ENCODE data around the gene ZFYVE21.
"Not testable (repeated sequence)": the region's sequence is repeated elsewhere in the genome, so short reads cannot be mapped to it uniquely, and the experiment has no call there.

ZFYVE21 gene

GRCh38 chr14:103762036-103762435 lies 46.4 kb downstream of the ZFYVE21 start:
- Histone ChIP-seq H3K9ac (ENCODE audit: low read length) (no peak overlapping the region), H3K27me3 (replicated peaks; ENCODE audit: control insufficient read depth, insufficient read depth, low read length) (no peaks in the 10 kb centered on the region), H3K4me1 (ENCODE audit: control insufficient read depth, insufficient read depth, low read length) (peaks cover 3% of the 10 kb centered on the region), H3K36me3 (ENCODE audit: control insufficient read depth, insufficient read depth, low read length, severe bottlenecking) (no peaks in the 10 kb centered on the region), H3K4me3 (ENCODE audit: low read length) (no peak overlapping the region), H3K9me3 (ENCODE audit: control insufficient read depth, low read length) (peaks cover 2% of the 10 kb centered on the region)
- DNase-seq (ENCODE audit: low read depth): peak; percentile 23

GRCh38 chr14:103762541-103762940 lies 46.9 kb downstream of the ZFYVE21 start:
- Histone ChIP-seq H3K36me3 (ENCODE audit: control insufficient read depth, insufficient read depth, low read length, severe bottlenecking) (no peaks in the 10 kb centered on the region), H3K4me3 (ENCODE audit: low read length) (no peak overlapping the region), H3K9me3 (ENCODE audit: control insufficient read depth, low read length) (peaks cover 2% of the 10 kb centered on the region), H3K9ac (ENCODE audit: low read length) (no peak overlapping the region), H3K4me1 (ENCODE audit: control insufficient read depth, insufficient read depth, low read length) (peaks cover 3% of the 10 kb centered on the region), H3K27me3 (replicated peaks; ENCODE audit: control insufficient read depth, insufficient read depth, low read length) (no peaks in the 10 kb centered on the region)
- no peak for DNase-seq (ENCODE audit: low read depth)

DNA sequence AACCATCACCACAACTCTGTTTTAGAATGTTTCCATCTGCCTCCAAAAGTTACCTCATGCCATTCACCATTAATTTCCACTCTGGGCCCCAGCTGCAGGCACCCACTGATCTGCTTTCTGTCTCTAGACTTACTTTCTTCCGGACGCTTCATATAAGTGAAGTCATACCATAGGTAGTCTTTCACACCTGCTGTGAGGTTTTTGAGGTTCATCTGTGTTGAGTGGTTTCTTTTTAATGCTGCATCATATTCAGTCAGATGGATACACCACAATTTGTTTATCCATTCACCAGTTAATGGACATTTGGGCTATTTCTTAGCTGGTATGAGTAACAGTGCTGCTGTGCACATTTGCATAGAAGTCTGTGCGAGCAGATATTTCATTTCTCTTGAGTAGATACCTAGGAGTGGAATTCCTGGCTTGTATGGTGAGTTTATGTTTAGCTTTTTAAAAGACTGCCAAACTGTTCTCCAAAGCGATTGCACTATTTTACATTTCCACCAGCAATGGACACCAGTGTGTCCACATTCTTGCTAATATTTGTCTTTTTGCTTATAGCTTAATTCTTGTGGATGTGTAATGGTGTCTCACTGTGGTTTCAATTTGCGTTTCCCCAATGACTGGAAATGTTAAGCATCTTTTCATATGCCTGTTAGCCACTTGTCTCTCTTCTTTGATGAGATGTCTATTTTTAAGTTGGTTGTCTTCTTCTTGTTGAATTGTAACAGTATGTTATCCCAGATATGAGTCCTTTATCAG lies 48.3 kb downstream of the ZFYVE21 start:
- Histone ChIP-seq H3K4me3 (ENCODE audit: low read length) (no peak overlapping the region), H3K4me1 (ENCODE audit: control insufficient read depth, insufficient read depth, low read length) (peaks cover 3% of the 10 kb centered on the region), H3K36me3 (ENCODE audit: control insufficient read depth, insufficient read depth, low read length, severe bottlenecking) (no peaks in the 10 kb centered on the region), H3K9ac (ENCODE audit: low read length) (no peak overlapping the region), H3K27me3 (replicated peaks; ENCODE audit: control insufficient read depth, insufficient read depth, low read length) (no peaks in the 10 kb centered on the region), H3K9me3 (ENCODE audit: control insufficient read depth, low read length) (peaks cover 2% of the 10 kb centered on the region)
- peak; percentile 18 for DNase-seq (ENCODE audit: low read depth)

GRCh38 chr14:103765526-103765925 lies 49.9 kb downstream of the ZFYVE21 start:
- DNase-seq (ENCODE audit: low read depth): no peak
- Histone ChIP-seq H3K4me1 (ENCODE audit: control insufficient read depth, insufficient read depth, low read length) (peaks cover 3% of the 10 kb centered on the region), H3K36me3 (ENCODE audit: control insufficient read depth, insufficient read depth, low read length, severe bottlenecking) (no peaks in the 10 kb centered on the region), H3K4me3 (ENCODE audit: low read length) (no peak overlapping the region), H3K9me3 (ENCODE audit: control insufficient read depth, low read length) (peaks cover 2% of the 10 kb centered on the region), H3K9ac (ENCODE audit: low read length) (no peak overlapping the region), H3K27me3 (replicated peaks; ENCODE audit: control insufficient read depth, insufficient read depth, low read length) (no peaks in the 10 kb centered on the region)

- H3K27me3 ChIP-seq (replicated peaks; ENCODE audit: control insufficient read depth, insufficient read depth, low read length): no peaks in the 10 kb centered on the region
- H3K4me3 ChIP-seq (ENCODE audit: low read length): no peak overlapping the region
Measured at GRCh38 chr14:103767336-103767894, 51.8 kb downstream of the ZFYVE21 start.

DNA sequence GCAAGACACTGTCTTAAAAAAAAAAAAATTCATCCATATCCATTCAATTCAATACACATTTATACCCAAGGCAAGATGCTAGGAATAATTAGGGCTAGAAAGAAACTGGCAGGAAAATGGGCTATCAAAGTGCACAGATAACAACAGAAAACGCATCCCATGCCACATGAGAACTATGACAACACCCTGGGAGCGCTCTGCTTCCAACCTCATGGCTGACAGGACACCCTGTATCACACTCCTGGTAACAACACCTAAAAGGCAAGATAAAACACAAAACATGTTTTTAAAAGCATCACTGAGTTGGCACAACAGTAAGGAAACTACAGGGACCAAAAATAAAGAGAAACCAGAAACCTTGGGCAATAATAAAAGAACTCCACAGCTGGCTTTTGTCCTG lies 54.9 kb downstream of the ZFYVE21 start:
- H3K4me3 ChIP-seq (ENCODE audit: low read length): no peak overlapping the region
- no peak overlapping the region for H3K9ac ChIP-seq (ENCODE audit: low read length)
- H3K27me3 ChIP-seq (replicated peaks; ENCODE audit: control insufficient read depth, insufficient read depth, low read length): no peaks in the 10 kb centered on the region
- no peaks in the 10 kb centered on the region for H3K36me3 ChIP-seq (ENCODE audit: control insufficient read depth, insufficient read depth, low read length, severe bottlenecking)
- DNase-seq (ENCODE audit: low read depth): no peak
- no peaks in the 10 kb centered on the region for H3K4me1 ChIP-seq (ENCODE audit: control insufficient read depth, insufficient read depth, low read length)
- H3K9me3 ChIP-seq (ENCODE audit: control insufficient read depth, low read length): no peaks in the 10 kb centered on the region

More at GRCh38 chr14:103767336-103767894, 51.8 kb downstream of the ZFYVE21 start:
- Histone ChIP-seq H3K9ac (ENCODE audit: low read length) (no peak overlapping the region), H3K9me3 (ENCODE audit: control insufficient read depth, low read length) (peaks cover 2% of the 10 kb centered on the region), H3K36me3 (ENCODE audit: control insufficient read depth, insufficient read depth, low read length, severe bottlenecking) (no peaks in the 10 kb centered on the region), H3K4me1 (ENCODE audit: control insufficient read depth, insufficient read depth, low read length) (no peaks in the 10 kb centered on the region)
- DNase-seq (ENCODE audit: low read depth): no peak

DNA sequence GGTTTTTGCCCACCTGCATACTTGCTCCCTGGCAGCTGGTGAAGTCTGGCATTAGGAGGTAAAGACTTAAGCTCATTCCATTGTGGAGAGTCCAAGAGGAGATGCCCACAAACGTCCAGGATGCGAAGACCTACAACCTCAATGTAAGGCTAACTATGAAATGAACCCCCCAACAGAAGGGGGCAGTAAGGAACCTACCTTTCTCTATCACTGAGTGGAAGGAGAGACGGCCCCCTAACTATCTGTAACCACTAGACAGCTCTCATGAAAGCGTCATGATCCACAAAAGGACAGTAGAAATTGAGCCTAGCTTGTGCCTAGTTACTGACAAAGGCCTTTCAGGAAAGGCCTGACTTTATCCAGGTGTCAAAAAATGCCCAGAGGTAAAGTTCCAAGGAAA lies 55.3 kb downstream of the ZFYVE21 start:
- no peaks in the 10 kb centered on the region for H3K9me3 ChIP-seq (ENCODE audit: control insufficient read depth, low read length)
- H3K27me3 ChIP-seq (replicated peaks; ENCODE audit: control insufficient read depth, insufficient read depth, low read length): no peaks in the 10 kb centered on the region
- no peak overlapping the region for H3K4me3 ChIP-seq (ENCODE audit: low read length)
- DNase-seq (ENCODE audit: low read depth): no peak
- no peaks in the 10 kb centered on the region for H3K36me3 ChIP-seq (ENCODE audit: control insufficient read depth, insufficient read depth, low read length, severe bottlenecking)
- H3K4me1 ChIP-seq (ENCODE audit: control insufficient read depth, insufficient read depth, low read length): no peaks in the 10 kb centered on the region
- H3K9ac ChIP-seq (ENCODE audit: low read length): no peak overlapping the region

- Histone ChIP-seq H3K9me3 (ENCODE audit: control insufficient read depth, low read length) (no peaks in the 10 kb centered on the region), H3K36me3 (ENCODE audit: control insufficient read depth, insufficient read depth, low read length, severe bottlenecking) (no peaks in the 10 kb centered on the region), H3K9ac (ENCODE audit: low read length) (no peak overlapping the region), H3K4me3 (ENCODE audit: low read length) (no peak overlapping the region), H3K27me3 (replicated peaks; ENCODE audit: control insufficient read depth, insufficient read depth, low read length) (no peaks in the 10 kb centered on the region), H3K4me1 (ENCODE audit: control insufficient read depth, insufficient read depth, low read length) (no peaks in the 10 kb centered on the region)
- DNase-seq (ENCODE audit: low read depth): no peak
Measured at GRCh38 chr14:103772078-103772712, 56.6 kb downstream of the ZFYVE21 start.

DNA sequence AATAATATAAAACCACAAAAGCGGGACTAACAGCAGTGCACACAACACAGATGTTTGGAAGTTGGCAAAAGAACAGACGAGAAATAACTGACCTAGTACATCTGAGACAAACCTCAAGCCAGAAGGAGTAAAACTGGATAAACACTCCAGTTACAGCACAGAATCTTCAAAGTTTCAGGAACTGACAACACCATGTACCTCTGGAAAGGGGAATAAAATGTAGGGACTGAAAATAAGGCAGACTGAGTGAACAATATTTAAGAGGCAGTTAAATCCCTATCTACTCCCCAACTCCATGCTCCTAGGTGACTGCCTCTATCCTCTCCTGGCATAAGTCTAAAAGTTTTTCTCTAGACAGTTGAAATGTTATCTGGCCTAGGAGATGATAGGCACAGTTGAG lies 57.9 kb downstream of the ZFYVE21 start:
- Histone ChIP-seq H3K27me3 (replicated peaks; ENCODE audit: control insufficient read depth, insufficient read depth, low read length) (no peaks in the 10 kb centered on the region), H3K9me3 (ENCODE audit: control insufficient read depth, low read length) (no peaks in the 10 kb centered on the region), H3K4me3 (ENCODE audit: low read length) (no peak overlapping the region), H3K36me3 (ENCODE audit: control insufficient read depth, insufficient read depth, low read length, severe bottlenecking) (no peaks in the 10 kb centered on the region), H3K4me1 (ENCODE audit: control insufficient read depth, insufficient read depth, low read length) (no peaks in the 10 kb centered on the region), H3K9ac (ENCODE audit: low read length) (no peak overlapping the region)
- no peak for DNase-seq (ENCODE audit: low read depth)

DNA sequence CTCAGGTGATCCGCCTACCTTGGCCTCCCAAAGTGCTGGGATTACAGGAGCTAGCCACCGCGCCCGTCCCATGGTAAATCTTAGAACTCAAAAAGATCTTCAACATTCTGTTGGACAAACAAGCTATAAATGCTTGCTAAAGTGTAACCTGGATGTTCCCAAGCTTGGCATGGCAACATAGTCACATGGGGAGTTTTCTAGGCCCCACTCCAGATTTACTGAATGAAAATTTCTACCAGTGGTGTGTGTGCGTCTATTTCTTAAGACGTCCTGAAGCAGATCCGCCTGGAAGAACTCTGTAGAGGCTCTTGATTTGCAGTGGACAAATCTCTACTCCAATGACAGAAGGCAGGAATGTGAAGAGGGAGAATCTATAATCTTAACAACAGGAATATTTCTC lies 59.9 kb downstream of the ZFYVE21 start:
- H3K9me3 ChIP-seq (ENCODE audit: control insufficient read depth, low read length): no peaks in the 10 kb centered on the region
- DNase-seq (ENCODE audit: low read depth): no peak

GRCh38 chr14:103776319-103776718 lies 60.7 kb downstream of the ZFYVE21 start:
- not testable (repeated sequence) for DNase-seq (ENCODE audit: low read depth); H3K36me3 ChIP-seq (ENCODE audit: control insufficient read depth, insufficient read depth, low read length, severe bottlenecking); H3K4me3 ChIP-seq (ENCODE audit: low read length); H3K9ac ChIP-seq (ENCODE audit: low read length); H3K9me3 ChIP-seq (ENCODE audit: control insufficient read depth, low read length); H3K4me1 ChIP-seq (ENCODE audit: control insufficient read depth, insufficient read depth, low read length); H3K27me3 ChIP-seq (replicated peaks; ENCODE audit: control insufficient read depth, insufficient read depth, low read length)

More for the DNA sequence above, 59.9 kb downstream of the ZFYVE21 start:
- no peaks in the 10 kb centered on the region for H3K36me3 ChIP-seq (ENCODE audit: control insufficient read depth, insufficient read depth, low read length, severe bottlenecking)
- no peak overlapping the region for H3K4me3 ChIP-seq (ENCODE audit: low read length)
- no peaks in the 10 kb centered on the region for H3K4me1 ChIP-seq (ENCODE audit: control insufficient read depth, insufficient read depth, low read length)
- no peaks in the 10 kb centered on the region for H3K27me3 ChIP-seq (replicated peaks; ENCODE audit: control insufficient read depth, insufficient read depth, low read length)
- no peak overlapping the region for H3K9ac ChIP-seq (ENCODE audit: low read length)

All from adipocyte (in vitro differentiated cells).